Ovary (tissue), 9 donors: ENCODE data around the gene TGFB1I1. TPM values are rescaled to one million over a fixed set of nuclear protein-coding genes. Genes with fewer than 3 reads are reported as not detected.

Source experiments
- DNase-seq, 5 donors: peaks; one replicate each; pipeline ENCODE4 v3.0.0-alpha.2; 2019 to 2020
- H3K27ac ChIP-seq, 2 donors: fragments of 200-600 bp; one replicate each; pipeline versions ENCODE4 v1.5.1 to v1.8.0; 2019 to 2022
- H3K27me3 ChIP-seq: fragments of 200-600 bp; one replicate; pipeline ENCODE4 v1.8.0; 2022
- H3K36me3 ChIP-seq: fragments of 200-600 bp; sonication (generic); one replicate; pipeline ENCODE4 v1.5.1; 2019
- H3K4me1 ChIP-seq: one replicate; pipeline ENCODE4 v1.8.1; 2013; ENCODE audit warnings: mild to moderate bottlenecking, moderate library complexity; ENCODE audit not compliant: insufficient read depth
- H3K4me3 ChIP-seq: fragments of 200-600 bp; sonication (generic); one replicate; pipeline ENCODE4 v1.5.1; 2017
- H3K9me3 ChIP-seq, 2 donors: fragments of 200-600 bp in 1 of 2; sonication (generic) in 1 of 2; one replicate each; pipeline versions ENCODE4 v1.5.1 to v1.8.1; 2013 to 2019; ENCODE audit warnings: mild to moderate bottlenecking in 1 of 2, moderate library complexity in 1 of 2
- EP300 ChIP-seq: sonication (generic); formaldehyde crosslinking; IDR thresholded peaks from one replicate; pipeline ENCODE4 v1.6.1; 2017; ENCODE audit warnings: antibody characterized with exemption
- POLR2A ChIP-seq: fragments of 450-650 bp; IDR thresholded peaks from one replicate; pipeline ENCODE4 v1.6.1; 2017; ENCODE audit warnings: antibody characterized with exemption, mild to moderate bottlenecking, moderate library complexity
- WGBS, 3 donors: extraction: QIAGEN DNeasy Blood & Tissue Kit in 1 of 3; methylation state at CpG; one replicate each; pipeline versions ENCODE4 v1.1.5 to v1.1.7; 2013 to 2017; 5-methylcytosine and 5-hydroxymethylcytosine counted together
- intact Hi-C, 4 donors: fragments of 100-400 bp; cut with DNase I; formaldehyde crosslinking; loops; one replicate each; pipeline versions ENCODE4 v1.11.0 to v1.15.1; 2022 to 2023
- polyA plus RNA-seq, 2 donors: library from polyadenylated mRNA; stranded (reverse); fragments of 200-250 nt in 1 of 2; fragments of 350-450 nt in 1 of 2; fragmentation: Illumina TruSeq in 1 of 2; extraction: RNeasy Lipid Tissue Mini Kit (QIAGEN cat#74804) in 1 of 2; gene quantifications; one replicate each; pipeline ENCODE4 v1.2.3, GENCODE V29; 2013 to 2014
- total RNA-seq, 7 donors: library from RNA; depleted of rRNA in 2 of 7; stranded (reverse); fragments of >200 nt in 2 of 7; fragmentation: NEBNext Ultra II Directional in 3 of 7; extraction: Animal tissue kit (Norgen Biotek cat#: 25700) in 3 of 7; gene quantifications; one replicate each; pipeline versions ENCODE4 v1.1.0 to v1.2.4, GENCODE V29; 2016 to 2023
- TF ChIP-seq, protein P1 (sequence below), 3 donors: fragments of 450-650 bp in 2 of 3; fragments of 200-600 bp in 1 of 3; IDR thresholded peaks; one replicate each; pipeline versions ENCODE4 v1.5.1 to v1.8.0; 2016 to 2022; ENCODE audit warnings: antibody characterized with exemption in 3 of 3, mild to moderate bottlenecking in 1 of 3
- donor health status: DM: no; HTN: no; CAD: no; lungs with moderate emphysema.
- donor health status: DM: no; HTN: no; CAD: no.
- donor health status: Bipolar disorder and iron deficiency.
- donor health status: DM: yes; HTN: yes; CAD: no.
- donor health status: DM: no; HTN: no; CAD: no.
- donor health status: DM: yes; HTN: yes; CAD: no.

The TGFB1I1 gene
- total and polyA plus RNA-seq, 9 donors: 38.0 to 216 (median 124) TPM

DNA sequence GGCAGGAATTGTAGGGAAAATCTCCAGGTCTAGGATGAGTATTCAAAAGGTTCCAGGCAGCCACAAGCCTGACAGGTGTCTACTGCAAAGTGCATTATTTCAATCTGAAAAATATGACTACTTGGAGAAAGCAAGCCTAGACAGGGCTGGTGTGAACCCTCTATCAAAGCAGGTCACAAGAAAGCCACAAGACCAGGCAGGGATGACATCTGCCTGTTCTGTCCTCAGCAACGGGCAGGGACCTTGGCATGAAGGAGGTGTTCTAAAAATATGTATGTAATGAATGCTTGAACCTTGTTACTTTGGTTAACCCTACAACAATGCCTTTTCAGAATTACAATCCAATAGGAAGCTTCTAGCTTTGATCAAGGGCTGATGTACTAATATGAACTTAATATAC is 42.6 kb upstream of the TGFB1I1 start:
- Histone ChIP-seq H3K27ac (no peak overlapping the region), H3K27me3 (no peaks in the 10 kb centered on the region), H3K36me3 (no peaks in the 10 kb centered on the region), H3K9me3 (no peaks in the 10 kb centered on the region), H3K4me3 (no peak overlapping the region), H3K4me1 (peaks cover 3% of the 10 kb centered on the region)
- no peak for DNase-seq
- 7 to 15% (median 12%) methylated on average over 1 of the region's 1 CpG for WGBS, 3 donors
- intact Hi-C loops: loop anchor here in 1 of 4 donors (10.0 kb wide), 1 partner anchor 225 kb away; the partner anchor contains the start of gene PYCARD
- TF ChIP-seq EP300 (no peak), POLR2A (no peak)
- TF ChIP-seq, protein P1, sequence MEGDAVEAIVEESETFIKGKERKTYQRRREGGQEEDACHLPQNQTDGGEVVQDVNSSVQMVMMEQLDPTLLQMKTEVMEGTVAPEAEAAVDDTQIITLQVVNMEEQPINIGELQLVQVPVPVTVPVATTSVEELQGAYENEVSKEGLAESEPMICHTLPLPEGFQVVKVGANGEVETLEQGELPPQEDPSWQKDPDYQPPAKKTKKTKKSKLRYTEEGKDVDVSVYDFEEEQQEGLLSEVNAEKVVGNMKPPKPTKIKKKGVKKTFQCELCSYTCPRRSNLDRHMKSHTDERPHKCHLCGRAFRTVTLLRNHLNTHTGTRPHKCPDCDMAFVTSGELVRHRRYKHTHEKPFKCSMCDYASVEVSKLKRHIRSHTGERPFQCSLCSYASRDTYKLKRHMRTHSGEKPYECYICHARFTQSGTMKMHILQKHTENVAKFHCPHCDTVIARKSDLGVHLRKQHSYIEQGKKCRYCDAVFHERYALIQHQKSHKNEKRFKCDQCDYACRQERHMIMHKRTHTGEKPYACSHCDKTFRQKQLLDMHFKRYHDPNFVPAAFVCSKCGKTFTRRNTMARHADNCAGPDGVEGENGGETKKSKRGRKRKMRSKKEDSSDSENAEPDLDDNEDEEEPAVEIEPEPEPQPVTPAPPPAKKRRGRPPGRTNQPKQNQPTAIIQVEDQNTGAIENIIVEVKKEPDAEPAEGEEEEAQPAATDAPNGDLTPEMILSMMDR (IDR thresholded peaks at IDR 0.05): no peak

DNA sequence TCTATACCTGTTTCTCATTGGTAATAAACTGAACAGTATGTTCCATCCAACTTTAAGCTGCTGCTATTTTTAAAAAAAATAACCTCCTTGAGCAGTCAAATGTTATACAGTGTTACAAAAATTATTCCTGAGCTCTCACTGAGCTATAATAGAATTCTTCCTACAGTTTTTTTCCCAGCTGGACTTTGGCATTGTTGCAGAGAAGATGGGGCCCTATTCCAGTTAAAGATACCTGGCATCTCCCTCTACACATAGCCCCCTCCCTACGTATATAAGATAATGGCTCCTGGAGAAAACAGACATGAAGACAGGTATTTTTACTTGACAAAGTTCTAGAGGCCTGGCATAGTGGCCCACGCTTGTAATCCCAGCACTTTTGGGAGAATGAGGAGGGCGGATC is 42.2 kb upstream of the TGFB1I1 start:
- intact Hi-C loops: loop anchor here in 3 of 4 donors (5.0 to 10.0 kb wide), 3 partner anchors 225 to 445 kb away; partner anchors contain the start of genes PYCARD (in 1 of the 3) and ZNF267 (in 1 of the 3)
- Histone ChIP-seq H3K9me3 (no peaks in the 10 kb centered on the region), H3K4me3 (no peak overlapping the region), H3K4me1 (peaks cover 3% of the 10 kb centered on the region), H3K27me3 (no peaks in the 10 kb centered on the region), H3K27ac (no peak overlapping the region), H3K36me3 (no peaks in the 10 kb centered on the region)
- DNase-seq: no peak
- WGBS, 3 donors: 75 to 78% (median 76%) methylated on average over 3 of the region's 3 CpGs
- no peak for TF ChIP-seq EP300

DNA sequence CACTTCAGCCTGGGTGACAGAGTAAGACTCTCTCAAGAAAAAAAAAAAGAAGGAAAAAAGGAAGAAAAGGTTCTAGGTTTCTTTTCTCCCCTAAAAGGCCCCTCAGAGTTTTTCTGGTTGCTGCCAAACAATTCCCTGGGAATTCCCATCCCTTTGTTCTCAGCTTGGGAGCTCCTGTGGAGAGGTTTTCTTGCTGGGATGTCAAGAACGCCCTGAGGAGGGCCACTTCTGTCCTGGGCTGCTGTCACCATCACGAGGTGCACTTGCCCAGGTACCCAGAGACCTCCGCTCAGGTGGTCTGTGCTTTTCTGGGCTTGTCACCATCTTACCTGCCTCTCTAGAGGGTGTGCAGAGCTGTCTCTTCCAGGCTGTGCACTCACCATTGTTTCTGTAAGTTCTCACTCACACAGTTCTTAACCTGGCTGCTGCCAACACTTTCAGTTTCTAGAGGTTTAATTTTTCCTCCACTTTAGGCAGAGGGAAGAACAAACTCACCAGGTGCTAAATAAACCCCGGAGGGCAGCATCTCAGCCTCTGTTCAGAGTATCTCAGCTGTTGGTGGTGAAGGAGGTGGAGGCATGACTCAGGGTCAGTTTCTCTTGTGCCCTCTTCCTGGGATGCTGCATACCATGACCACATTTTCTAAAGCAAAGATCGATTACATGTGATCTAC is 41.4 kb upstream of the TGFB1I1 start:
- Histone ChIP-seq H3K4me3 (no peak overlapping the region), H3K4me1 (peaks cover 3% of the 10 kb centered on the region), H3K27me3 (no peaks in the 10 kb centered on the region), H3K27ac (no peak overlapping the region), H3K9me3 (no peaks in the 10 kb centered on the region), H3K36me3 (no peaks in the 10 kb centered on the region)
- TF ChIP-seq, protein P1 (IDR thresholded peaks at IDR 0.05): no peak
- TF ChIP-seq POLR2A (no peak), EP300 (no peak)
- WGBS, 3 donors: 41 to 63% (median 46%) methylated on average over 5 of the region's 5 CpGs
- no peak for DNase-seq
- intact Hi-C loops: loop anchor here in 2 of 4 donors (5.0 to 10.0 kb wide), 2 partner anchors 263 to 444 kb away; partner anchors contain the start of gene ZNF267 (in 1 of the 2)

GRCh38 chr16:31435341-31436220 is 36.4 kb upstream of the TGFB1I1 start:
- Histone ChIP-seq H3K27me3 (no peaks in the 10 kb centered on the region), H3K36me3 (no peaks in the 10 kb centered on the region), H3K27ac (no peak overlapping the region), H3K9me3 (no peaks in the 10 kb centered on the region), H3K4me1 (no peaks in the 10 kb centered on the region), H3K4me3 (no peak overlapping the region)
- DNase-seq: no peak
- WGBS, 3 donors: 92 to 96% (median 92%) methylated on average over 44 to 47 of the region's 47 CpGs
- intact Hi-C loops: loop anchor here in 1 of 4 donors (10.0 kb wide), 1 partner anchor 439 kb away; the partner anchor contains the start of gene ZNF267
- TF ChIP-seq, protein P1 (IDR thresholded peaks at IDR 0.05): no peak
- TF ChIP-seq EP300 (no peak), POLR2A (no peak)
